Measurements from ENCODE around the gene LRRC4C.

GRCh38 chr11:41382927-41383326, 76.5 kb downstream of the LRRC4C start:
- TF ChIP-seq CTCF (conservative IDR thresholded peaks at IDR 0.05 in 1 of 2, IDR thresholded peaks at IDR 0.05 in 1 of 2; ENCODE audit: extremely low read depth in 1 of 2, insufficient read depth in 1 of 2, low read depth in 1 of 2, low read length in 2 of 2) = no peak
- no peak for TF ChIP-seq EZH2 (IDR thresholded peaks at IDR 0.05; ENCODE audit: borderline replicate concordance, low read length)
